ENCODE results near the gene TRAPPC10. TPM values are rescaled to one million over a fixed set of nuclear protein-coding genes. Genes with fewer than 3 reads are reported as not detected.

Gene TRAPPC10
- total RNA-seq, 1 experiment from 2014 or later, result 31.5 TPM

- Histone ChIP-seq H3K9me2 (ENCODE audit: insufficient read depth) (no peaks in the 10 kb centered on the region), H3K9me3 (ENCODE audit: control insufficient read depth in 1 of 2, insufficient read depth in 1 of 2, low read depth in 1 of 2, low read length in 2 of 2) (no peaks in the 10 kb centered on the region; a peak in 1 of 4 replicates), H3K4me1 (ENCODE audit: control insufficient read depth in 1 of 2, insufficient read depth in 2 of 2, low read length in 2 of 2) (no peaks in the 10 kb centered on the region), H3K9ac (ENCODE audit: low read length) (no peak overlapping the region), H3K4me2 (ENCODE audit: low read length) (no peak overlapping the region), H4K20me1 (ENCODE audit: insufficient read depth) (0 out of 2 replicates have a peak, but pooled peaks cover 6% of the 10 kb centered on the region), H3K79me2 (ENCODE audit: insufficient read depth, low read length) (peaks cover 98% of the 10 kb centered on the region), H2AFZ (ENCODE audit: low read depth, low read length, poor library complexity, severe bottlenecking) (no peak overlapping the region), H3K36me3 (ENCODE audit: control insufficient read depth in 1 of 2, insufficient read depth in 2 of 2, low read length in 2 of 2) (no peaks in the 10 kb centered on the region), H3K27me3 (ENCODE audit: insufficient read depth, low read length) (no peaks in the 10 kb centered on the region), H3K4me3 (replicated peaks in 1 of 2; ENCODE audit: low read depth in 1 of 2, low read length in 2 of 2) (no peak overlapping the region), H3K27ac (ENCODE audit: low read depth, low read length) (no peak overlapping the region)
- BruUV-seq (replicated peaks), result no TSS peak
- ChIA-PET POLR2A (no interaction called here), CTCF (no interaction called here), RAD21 (ENCODE audit: low non-redundant PET in 1 of 2, low total read pairs in 2 of 2, uncharacterized antibody in 2 of 2, unreplicated experiment in 2 of 2) (no interaction called here)
- TF ChIP-seq SIN3A (IDR thresholded peaks at IDR 0.05; ENCODE audit: low read depth) (no peak), ZBTB33 (IDR thresholded peaks at IDR 0.05; ENCODE audit: extremely low read depth, insufficient replicate concordance, low read length) (no peak)
- ATAC-seq (no peak), DNase-seq (ENCODE audit: low read depth, low spot score) (no peak)
- intact Hi-C loops (cut with micrococcal nuclease), result no loop called here
Observed at GRCh38 chr21:44024257-44024656, 12.1 kb downstream of the TRAPPC10 start.

- DNase-seq (ENCODE audit: low read depth, low spot score), result no peak
- TF ChIP-seq JUND (IDR thresholded peaks at IDR 0.05), result no peak
- no peak for TF ChIP-seq ZFX (IDR thresholded peaks at IDR 0.05)
- TF ChIP-seq MAX (IDR thresholded peaks at IDR 0.05), result no peak
- no peak for TF ChIP-seq ZNF274 (IDR thresholded peaks at IDR 0.05; ENCODE audit: low read depth, low read length)
- no peak for TF ChIP-seq POLR2A (IDR thresholded peaks at IDR 0.05; ENCODE audit: borderline replicate concordance, extremely low read depth, insufficient read depth, insufficient read length)
- no peak for TF ChIP-seq CEBPB (IDR thresholded peaks at IDR 0.05; ENCODE audit: low read depth)
- TF ChIP-seq ZBTB33 (IDR thresholded peaks at IDR 0.05; ENCODE audit: extremely low read depth, insufficient replicate concordance, low read length), result no peak
- TF ChIP-seq SP1 (IDR thresholded peaks at IDR 0.05; ENCODE audit: low read depth), result no peak
- TF ChIP-seq EZH2 (IDR thresholded peaks at IDR 0.05), result no peak
- no peak for TF ChIP-seq EGR1 (IDR thresholded peaks at IDR 0.05; ENCODE audit: low read depth)
- TF ChIP-seq TCF7L2 (IDR thresholded peaks at IDR 0.05; ENCODE audit: borderline replicate concordance, extremely low read depth, insufficient read depth, insufficient read length), result no peak
- no peak for TF ChIP-seq EZH2phosphoT487 (IDR thresholded peaks at IDR 0.05; ENCODE audit: borderline replicate concordance)
- no peak for TF ChIP-seq RAD21 (IDR thresholded peaks at IDR 0.05; ENCODE audit: low read depth)
- TF ChIP-seq YY1 (IDR thresholded peaks at IDR 0.05; ENCODE audit: extremely low read depth, insufficient replicate concordance, low read depth, low read length), result no peak
- no peak for TF ChIP-seq SRF (IDR thresholded peaks at IDR 0.05; ENCODE audit: low read depth)
Observed at GRCh38 chr21:44024887-44025353, 12.8 kb downstream of the TRAPPC10 start.

More at GRCh38 chr21:44024887-44025353, 12.8 kb downstream of the TRAPPC10 start:
- ATAC-seq, result no peak
- Histone ChIP-seq H3K9ac (ENCODE audit: low read length) (no peak overlapping the region), H3K4me2 (ENCODE audit: low read length) (no peak overlapping the region), H3K4me1 (ENCODE audit: control insufficient read depth in 1 of 2, insufficient read depth in 2 of 2, low read length in 2 of 2) (no peaks in the 10 kb centered on the region), H3K27ac (ENCODE audit: low read depth, low read length) (no peak overlapping the region), H4K20me1 (ENCODE audit: insufficient read depth) (0 out of 2 replicates have a peak, but pooled peaks cover 6% of the 10 kb centered on the region), H2AFZ (ENCODE audit: low read depth, low read length, poor library complexity, severe bottlenecking) (no peak overlapping the region), H3K9me2 (ENCODE audit: insufficient read depth) (no peaks in the 10 kb centered on the region; the same call in 1 of the 2 replicates), H3K9me3 (ENCODE audit: control insufficient read depth in 1 of 2, insufficient read depth in 1 of 2, low read depth in 1 of 2, low read length in 2 of 2) (no peaks in the 10 kb centered on the region; a peak in 1 of 4 replicates), H3K79me2 (ENCODE audit: insufficient read depth, low read length) (peaks cover 98% of the 10 kb centered on the region), H3K36me3 (ENCODE audit: control insufficient read depth in 1 of 2, insufficient read depth in 2 of 2, low read length in 2 of 2) (no peaks in the 10 kb centered on the region), H3K4me3 (replicated peaks in 1 of 2; ENCODE audit: low read depth in 1 of 2, low read length in 2 of 2) (no peak overlapping the region), H3K27me3 (ENCODE audit: insufficient read depth, low read length) (no peaks in the 10 kb centered on the region)
- no TSS peak for BruUV-seq (replicated peaks)
- POLR2A ChIA-PET, result no interaction called here
- intact Hi-C loops (cut with micrococcal nuclease), result no loop called here
- CTCF ChIA-PET, result no interaction called here
- RAD21 ChIA-PET (ENCODE audit: low non-redundant PET in 1 of 2, low total read pairs in 2 of 2, uncharacterized antibody in 2 of 2, unreplicated experiment in 2 of 2), result no interaction called here
